ENCODE measurements around the gene SVBP.

DNA sequence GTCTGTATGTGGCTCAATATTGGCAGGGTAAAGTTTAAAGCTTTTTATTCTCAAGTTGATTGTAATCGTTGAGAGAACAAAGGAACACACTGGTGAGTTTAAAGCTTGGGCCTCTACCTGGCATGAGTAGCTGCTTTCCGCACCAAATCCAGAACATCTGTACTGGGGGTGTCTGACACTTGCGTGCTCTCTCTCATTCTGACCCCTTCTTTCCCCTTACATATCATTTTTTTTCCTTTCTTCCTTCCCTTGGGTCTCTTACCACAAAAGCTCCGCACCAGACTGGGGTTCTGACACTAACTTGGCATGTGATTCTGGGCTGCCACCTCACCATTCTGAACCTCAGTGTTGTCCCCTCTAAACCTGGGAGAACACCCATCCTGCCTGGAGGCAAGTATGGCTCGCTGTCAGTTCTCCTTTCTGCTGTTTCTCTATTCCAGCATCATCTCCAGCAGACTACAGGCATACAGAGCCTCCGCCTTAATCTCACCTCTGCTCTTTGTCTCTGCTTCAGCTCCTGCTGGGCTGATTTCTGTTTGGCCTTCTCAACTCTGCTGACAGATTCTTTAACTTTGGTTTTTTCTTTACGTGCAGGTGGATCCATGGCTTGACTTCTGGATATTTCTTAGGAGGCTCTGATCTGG lies 1.1 kb downstream of the SVBP start:
- TF ChIP-seq GATA3 (IDR thresholded peaks at IDR 0.05; ENCODE audit: low read depth, low read length) (no peak), GATA2 (IDR thresholded peaks at IDR 0.05; ENCODE audit: low read depth, low read length) (no peak)
